OCI-LY7 (cell line): Measurements from ENCODE around the gene EWSR1.

Experiments used
- EZH2phosphoT487 ChIP-seq: fragments of 200-600 bp; sonication (generic); IDR thresholded peaks from 2 replicates; pipeline ENCODE4 v1.6.1; 2018; ENCODE audit warnings: low read depth, borderline replicate concordance, mild to moderate bottlenecking, mixed run types, antibody characterized with exemption, low read length, moderate library complexity, mixed read lengths
- TF ChIP-seq, protein P1 (sequence below): fragments of 200-600 bp; sonication (generic); conservative IDR thresholded peaks from 2 replicates; pipeline ENCODE4 v1.5.1; 2014; ENCODE audit warnings: mild to moderate bottlenecking, antibody characterized with exemption, low read length, moderate library complexity, mixed read lengths

DNA sequence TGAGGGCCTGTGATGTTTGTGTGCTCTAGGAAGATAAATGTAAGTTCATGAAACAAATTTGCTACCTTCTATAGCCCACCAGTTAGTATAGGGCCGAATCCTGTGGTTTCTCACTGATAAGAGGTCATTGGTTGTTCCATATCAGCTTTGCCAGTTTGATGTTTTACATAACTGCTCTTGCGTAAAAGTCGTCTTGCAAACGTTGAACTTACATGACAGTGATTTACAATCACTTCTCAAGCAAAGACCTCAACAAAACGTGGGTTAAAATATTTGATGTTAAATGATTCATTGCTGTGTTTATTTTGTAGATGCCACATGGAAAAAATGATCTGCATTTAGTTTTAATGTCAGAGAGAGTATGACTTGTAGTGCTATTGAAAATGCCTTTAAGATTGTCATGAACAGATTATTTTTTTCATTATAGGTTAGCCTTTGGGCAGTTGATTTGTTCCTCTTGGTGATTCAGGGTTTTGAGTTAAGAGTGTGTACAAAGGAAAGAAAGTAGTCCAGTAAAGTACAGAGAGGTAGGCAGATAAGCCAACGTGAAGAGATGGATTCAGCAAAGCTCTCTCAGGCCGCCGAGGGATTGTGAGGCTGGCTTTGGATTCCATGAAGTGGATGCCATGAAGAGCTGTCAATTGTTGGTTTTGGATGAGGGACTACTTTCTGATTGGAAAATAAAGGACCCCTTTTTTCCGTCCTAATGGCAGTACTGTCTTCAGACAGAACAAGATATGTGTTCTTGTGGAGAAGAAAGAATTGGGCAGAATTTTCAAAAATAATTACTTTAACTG is 2.6 kb downstream of the EWSR1 start:
- TF ChIP-seq, protein P1, sequence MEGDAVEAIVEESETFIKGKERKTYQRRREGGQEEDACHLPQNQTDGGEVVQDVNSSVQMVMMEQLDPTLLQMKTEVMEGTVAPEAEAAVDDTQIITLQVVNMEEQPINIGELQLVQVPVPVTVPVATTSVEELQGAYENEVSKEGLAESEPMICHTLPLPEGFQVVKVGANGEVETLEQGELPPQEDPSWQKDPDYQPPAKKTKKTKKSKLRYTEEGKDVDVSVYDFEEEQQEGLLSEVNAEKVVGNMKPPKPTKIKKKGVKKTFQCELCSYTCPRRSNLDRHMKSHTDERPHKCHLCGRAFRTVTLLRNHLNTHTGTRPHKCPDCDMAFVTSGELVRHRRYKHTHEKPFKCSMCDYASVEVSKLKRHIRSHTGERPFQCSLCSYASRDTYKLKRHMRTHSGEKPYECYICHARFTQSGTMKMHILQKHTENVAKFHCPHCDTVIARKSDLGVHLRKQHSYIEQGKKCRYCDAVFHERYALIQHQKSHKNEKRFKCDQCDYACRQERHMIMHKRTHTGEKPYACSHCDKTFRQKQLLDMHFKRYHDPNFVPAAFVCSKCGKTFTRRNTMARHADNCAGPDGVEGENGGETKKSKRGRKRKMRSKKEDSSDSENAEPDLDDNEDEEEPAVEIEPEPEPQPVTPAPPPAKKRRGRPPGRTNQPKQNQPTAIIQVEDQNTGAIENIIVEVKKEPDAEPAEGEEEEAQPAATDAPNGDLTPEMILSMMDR: no peak
- no peak for TF ChIP-seq EZH2phosphoT487
